Activated CD4-positive, alpha-beta T cell treated with anti-CD3 and anti-CD28 coated beads, Interleukin-2, amount 50 U/mL, for 24 hours (primary cell): ENCODE data around the gene INO80C.

Experiments used
- DNase-seq, 2 donors: peaks; one replicate each; pipeline ENCODE4 v3.0.0-alpha.2; 2020; ENCODE audit warnings: low read depth in 1 of 2, low spot score in 1 of 2

INO80C gene

GRCh38 chr18:35435401-35435800, 62.4 kb downstream of the INO80C start:
- no peak for DNase-seq

- no peak for DNase-seq
Measured at GRCh38 chr18:35432565-35433001, 65.2 kb downstream of the INO80C start.

- no peak for DNase-seq
Measured at GRCh38 chr18:35431374-35431741, 66.4 kb downstream of the INO80C start.

- no peak for DNase-seq
Measured at GRCh38 chr18:35430721-35431373, 66.9 kb downstream of the INO80C start.

- no peak for DNase-seq
Measured at GRCh38 chr18:35426786-35427185, 71.0 kb downstream of the INO80C start.

GRCh38 chr18:35424356-35424755, 73.4 kb downstream of the INO80C start:
- DNase-seq = no peak

DNA sequence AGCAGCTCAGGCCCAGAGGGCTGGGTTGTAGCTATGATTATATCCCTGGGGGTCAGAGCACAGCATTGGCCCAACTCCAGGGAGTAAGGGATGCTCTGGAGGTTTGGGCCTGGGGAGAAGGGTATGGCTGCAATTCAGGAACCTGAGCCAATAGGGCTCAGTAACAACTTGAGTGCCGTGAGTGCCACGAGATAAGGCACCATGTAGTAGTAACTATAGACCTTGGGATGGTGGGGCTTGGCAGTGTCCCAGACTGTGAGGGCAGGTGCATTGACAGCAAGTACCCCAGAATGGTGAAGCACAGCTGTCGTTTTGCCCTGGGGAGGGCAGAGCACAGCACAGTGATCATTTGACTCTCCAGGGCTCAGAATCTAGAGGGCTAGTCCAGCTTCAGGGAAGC, 75.5 kb downstream of the INO80C start:
- no peak for DNase-seq

DNA sequence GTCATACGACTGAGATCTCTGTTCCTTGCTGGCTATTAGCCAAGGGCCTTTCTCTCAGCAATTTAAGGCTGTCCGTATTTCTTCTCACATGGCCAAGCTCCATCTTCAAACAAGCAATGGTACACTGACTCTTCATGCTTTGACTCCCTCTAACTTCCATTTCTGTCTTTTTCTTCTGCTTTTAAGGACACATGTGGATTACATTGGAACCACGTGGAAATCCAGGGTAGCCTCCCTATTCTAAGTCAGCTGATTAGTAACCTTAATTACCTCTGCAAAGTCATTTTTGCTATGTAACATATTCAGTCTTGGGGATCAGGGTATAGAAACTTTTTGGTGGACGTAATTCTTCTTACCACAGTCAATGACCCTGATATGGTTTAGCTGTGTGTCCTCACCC, 79.2 kb downstream of the INO80C start:
- DNase-seq = no peak
